ENCODE measurements around the gene MAL.

Gene MAL

DNA sequence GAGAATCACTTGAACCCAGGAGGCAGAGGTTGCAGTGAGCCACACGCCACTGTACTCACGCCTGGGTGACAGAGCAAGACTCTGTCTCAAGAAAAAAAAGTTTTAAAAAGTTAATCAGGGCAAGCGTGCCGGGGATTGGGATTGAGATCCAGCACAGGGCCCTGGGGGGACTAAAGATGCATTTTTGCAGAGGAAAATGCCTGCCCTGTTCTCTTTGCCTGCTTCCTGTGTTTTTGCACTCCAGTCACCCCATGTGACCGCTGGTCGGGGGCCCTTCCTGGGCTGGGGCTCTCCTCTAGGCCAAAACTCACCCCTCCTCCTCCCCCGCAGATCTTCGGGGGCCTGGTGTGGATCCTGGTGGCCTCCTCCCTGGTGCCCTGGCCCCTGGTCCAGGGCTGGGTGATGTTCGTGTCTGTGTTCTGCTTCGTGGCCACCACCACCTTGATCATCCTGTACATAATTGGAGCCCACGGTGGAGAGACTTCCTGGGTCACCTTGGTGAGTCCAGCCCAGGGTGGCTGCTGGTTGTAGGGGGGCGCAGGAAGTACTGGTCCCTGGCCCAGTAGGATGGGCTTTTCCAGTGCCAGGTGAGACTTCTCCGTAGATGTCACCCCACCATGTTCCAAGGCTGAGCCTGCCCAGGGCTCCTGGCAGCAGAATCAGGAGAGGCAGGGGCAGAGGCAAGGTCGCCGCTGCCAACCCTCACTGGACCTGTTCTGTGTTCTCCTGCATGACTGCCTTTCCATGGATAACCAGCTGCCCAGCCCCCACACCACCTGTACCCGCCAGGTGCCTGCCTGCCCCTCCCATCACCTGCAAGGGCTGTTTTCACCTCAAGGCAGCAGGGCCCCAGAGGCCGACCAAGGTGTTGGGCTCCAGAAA lies 22.4 kb downstream of the MAL start:
- no peaks in the 10 kb centered on the region for H3K9me3 ChIP-seq (ENCODE audit: control insufficient read depth, low read length)
- H3K36me3 ChIP-seq (ENCODE audit: control insufficient read depth, insufficient read depth, low read length): no peaks in the 10 kb centered on the region
- 91 to 93% methylated on average over 17 of the region's 17 CpGs for WGBS, 2 experiments
- H3K4me1 ChIP-seq (ENCODE audit: control insufficient read depth, insufficient read depth, low read length): peaks cover 2% of the 10 kb centered on the region
- H3K27me3 ChIP-seq (ENCODE audit: control insufficient read depth, insufficient read depth, low read length, poor library complexity, severe bottlenecking): no peaks in the 10 kb centered on the region
- no peak overlapping the region for H3K27ac ChIP-seq (ENCODE audit: insufficient read depth, low read depth, low read length, poor library complexity, severe bottlenecking)
- no peak overlapping the region for H3K4me3 ChIP-seq (ENCODE audit: insufficient read depth, low read depth, low read length)

- H3K4me1 ChIP-seq (ENCODE audit: control insufficient read depth, insufficient read depth, low read length): no peaks in the 10 kb centered on the region
- no peaks in the 10 kb centered on the region for H3K9me3 ChIP-seq (ENCODE audit: control insufficient read depth, low read length)
- WGBS, 2 experiments: 91 to 92% methylated on average over 15 of the region's 15 CpGs
- no peak overlapping the region for H3K27ac ChIP-seq (ENCODE audit: insufficient read depth, low read depth, low read length, poor library complexity, severe bottlenecking)
- no peak overlapping the region for H3K4me3 ChIP-seq (ENCODE audit: insufficient read depth, low read depth, low read length)
- H3K36me3 ChIP-seq (ENCODE audit: control insufficient read depth, insufficient read depth, low read length): no peaks in the 10 kb centered on the region
- H3K27me3 ChIP-seq (ENCODE audit: control insufficient read depth, insufficient read depth, low read length, poor library complexity, severe bottlenecking): no peaks in the 10 kb centered on the region
These were observed 23.5 kb downstream of the MAL start for GRCh38 chr2:95048825-95049682.

DNA sequence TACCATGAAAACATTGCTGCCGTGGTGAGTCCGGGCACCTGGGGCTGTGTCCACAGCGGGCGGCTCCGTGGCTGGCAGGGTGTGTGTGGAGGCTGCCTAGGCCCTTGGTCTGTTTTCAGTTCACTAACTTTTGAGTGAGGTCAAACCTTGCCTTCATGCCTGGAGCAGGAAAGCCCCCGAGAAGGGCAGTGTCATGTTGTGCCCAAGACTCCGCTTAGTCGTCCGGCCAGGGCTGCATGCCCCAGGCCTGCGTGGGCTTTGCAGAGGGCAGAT lies 24.1 kb downstream of the MAL start:
- 93 to 95% methylated on average over 10 of the region's 10 CpGs for WGBS, 2 experiments
- H3K27me3 ChIP-seq (ENCODE audit: control insufficient read depth, insufficient read depth, low read length, poor library complexity, severe bottlenecking): no peaks in the 10 kb centered on the region
- no peak overlapping the region for H3K4me3 ChIP-seq (ENCODE audit: insufficient read depth, low read depth, low read length)

DNA sequence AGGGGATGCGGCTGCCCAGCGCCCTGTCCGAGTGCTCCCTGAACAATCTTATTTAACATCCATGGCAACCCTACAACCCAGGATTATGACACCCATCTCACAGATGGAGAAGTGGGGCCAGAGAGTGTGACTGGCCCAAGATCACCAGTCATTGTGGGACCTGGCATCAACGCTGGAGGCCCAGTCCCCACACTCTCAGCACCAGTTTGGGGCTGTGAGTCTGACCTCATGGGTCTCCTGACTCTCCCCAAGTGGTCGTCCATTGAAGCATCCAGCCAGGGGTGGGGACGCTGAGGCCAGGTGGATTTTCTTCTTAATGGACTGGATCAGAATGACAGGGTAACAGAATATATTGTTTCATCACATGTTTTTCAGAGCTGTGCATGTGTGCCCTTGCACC lies 24.5 kb downstream of the MAL start:
- no peaks in the 10 kb centered on the region for H3K36me3 ChIP-seq (ENCODE audit: control insufficient read depth, insufficient read depth, low read length)
- 82 to 94% methylated on average over 6 of the region's 6 CpGs for WGBS, 2 experiments
- no peaks in the 10 kb centered on the region for H3K27me3 ChIP-seq (ENCODE audit: control insufficient read depth, insufficient read depth, low read length, poor library complexity, severe bottlenecking)
- H3K4me1 ChIP-seq (ENCODE audit: control insufficient read depth, insufficient read depth, low read length): no peaks in the 10 kb centered on the region
- no peaks in the 10 kb centered on the region for H3K9me3 ChIP-seq (ENCODE audit: control insufficient read depth, low read length)
- no peak overlapping the region for H3K27ac ChIP-seq (ENCODE audit: insufficient read depth, low read depth, low read length, poor library complexity, severe bottlenecking)
- H3K4me3 ChIP-seq (ENCODE audit: insufficient read depth, low read depth, low read length): no peak overlapping the region

More for the DNA sequence above, 24.1 kb downstream of the MAL start:
- H3K36me3 ChIP-seq (ENCODE audit: control insufficient read depth, insufficient read depth, low read length): no peaks in the 10 kb centered on the region
- H3K9me3 ChIP-seq (ENCODE audit: control insufficient read depth, low read length): no peaks in the 10 kb centered on the region
- H3K27ac ChIP-seq (ENCODE audit: insufficient read depth, low read depth, low read length, poor library complexity, severe bottlenecking): no peak overlapping the region
- H3K4me1 ChIP-seq (ENCODE audit: control insufficient read depth, insufficient read depth, low read length): no peaks in the 10 kb centered on the region

DNA sequence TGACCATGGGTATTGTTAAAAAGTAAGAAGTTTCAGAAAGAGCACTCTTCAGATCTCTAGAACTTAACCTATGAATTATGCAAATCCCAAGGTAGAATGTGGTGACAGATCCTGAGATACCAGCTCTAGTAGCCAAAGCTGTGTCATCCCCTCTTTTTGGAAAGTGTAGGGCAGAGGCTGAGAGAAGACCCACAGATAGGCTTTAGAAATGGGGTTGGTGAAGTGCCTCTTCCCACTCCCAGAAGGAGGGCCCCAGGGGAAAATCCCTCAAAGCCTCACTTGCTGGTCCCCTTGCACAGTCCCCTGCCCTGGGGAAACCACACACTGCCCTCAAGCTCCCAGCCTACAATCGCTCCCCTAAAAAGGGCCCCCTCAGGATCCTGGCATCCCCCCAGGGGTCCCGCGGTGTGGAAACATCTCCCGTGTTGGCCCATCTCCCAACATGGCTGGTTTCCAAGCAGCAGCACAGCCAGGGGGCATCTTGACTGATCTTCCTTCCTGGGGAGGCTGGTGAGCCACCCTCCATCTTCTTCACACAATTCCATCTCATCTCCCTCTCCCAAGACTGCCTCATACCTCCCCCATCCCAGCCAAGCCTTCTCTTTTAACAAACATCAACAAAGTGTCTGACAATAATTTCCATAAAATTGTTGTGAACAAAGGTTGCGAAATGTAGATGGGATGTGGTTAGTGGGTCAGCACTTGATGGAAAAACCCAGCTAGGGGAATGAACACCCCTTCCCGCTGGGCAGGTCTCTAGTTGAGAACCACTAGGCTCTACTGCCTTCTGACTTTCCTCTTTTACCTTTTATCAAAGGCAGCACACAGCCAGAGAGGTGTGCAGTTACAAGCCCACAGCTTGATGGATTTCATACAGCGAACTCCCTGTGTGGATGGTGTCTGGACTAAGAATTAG lies 25.1 kb downstream of the MAL start:
- Histone ChIP-seq H3K27ac (ENCODE audit: insufficient read depth, low read depth, low read length, poor library complexity, severe bottlenecking) (no peak overlapping the region), H3K27me3 (ENCODE audit: control insufficient read depth, insufficient read depth, low read length, poor library complexity, severe bottlenecking) (no peaks in the 10 kb centered on the region), H3K4me3 (ENCODE audit: insufficient read depth, low read depth, low read length) (no peak overlapping the region), H3K9me3 (ENCODE audit: control insufficient read depth, low read length) (no peaks in the 10 kb centered on the region), H3K36me3 (ENCODE audit: control insufficient read depth, insufficient read depth, low read length) (no peaks in the 10 kb centered on the region), H3K4me1 (ENCODE audit: control insufficient read depth, insufficient read depth, low read length) (no peaks in the 10 kb centered on the region)
- WGBS, 2 experiments: 92% methylated on average over 7 of the region's 7 CpGs

DNA sequence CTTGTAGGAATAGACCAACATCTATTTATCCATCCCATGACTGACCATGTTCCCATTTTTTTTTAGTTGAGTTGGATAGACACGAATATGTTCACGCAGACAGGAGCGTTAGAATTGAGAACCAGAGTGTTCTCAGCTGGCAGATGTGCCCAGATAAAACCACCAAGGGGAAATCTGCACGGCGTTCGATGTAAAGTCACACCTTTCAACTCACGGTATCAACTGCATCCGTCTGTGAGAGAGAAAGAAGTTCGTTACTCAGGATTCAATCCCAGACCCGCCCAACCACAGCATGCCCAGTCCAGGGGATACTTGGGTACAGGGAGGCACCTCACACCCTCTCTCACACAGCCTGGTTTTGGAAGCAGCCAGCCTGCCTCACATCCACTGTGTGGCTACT lies 26.1 kb downstream of the MAL start:
- WGBS, 2 experiments: 93 to 94% methylated on average over 10 of the region's 10 CpGs
- Histone ChIP-seq H3K4me1 (ENCODE audit: control insufficient read depth, insufficient read depth, low read length) (peaks cover 2% of the 10 kb centered on the region), H3K36me3 (ENCODE audit: control insufficient read depth, insufficient read depth, low read length) (no peaks in the 10 kb centered on the region), H3K27me3 (ENCODE audit: control insufficient read depth, insufficient read depth, low read length, poor library complexity, severe bottlenecking) (no peaks in the 10 kb centered on the region), H3K9me3 (ENCODE audit: control insufficient read depth, low read length) (no peaks in the 10 kb centered on the region), H3K4me3 (ENCODE audit: insufficient read depth, low read depth, low read length) (no peak overlapping the region), H3K27ac (ENCODE audit: insufficient read depth, low read depth, low read length, poor library complexity, severe bottlenecking) (no peak overlapping the region)

GRCh38 chr2:95052307-95052706 lies 26.8 kb downstream of the MAL start:
- no peaks in the 10 kb centered on the region for H3K36me3 ChIP-seq (ENCODE audit: control insufficient read depth, insufficient read depth, low read length)
- no peak overlapping the region for H3K4me3 ChIP-seq (ENCODE audit: insufficient read depth, low read depth, low read length)
- 93 to 96% methylated on average over 6 of the region's 6 CpGs for WGBS, 2 experiments
- H3K27me3 ChIP-seq (ENCODE audit: control insufficient read depth, insufficient read depth, low read length, poor library complexity, severe bottlenecking): no peaks in the 10 kb centered on the region
- no peak overlapping the region for H3K27ac ChIP-seq (ENCODE audit: insufficient read depth, low read depth, low read length, poor library complexity, severe bottlenecking)
- H3K9me3 ChIP-seq (ENCODE audit: control insufficient read depth, low read length): no peaks in the 10 kb centered on the region
- peaks cover 9% of the 10 kb centered on the region for H3K4me1 ChIP-seq (ENCODE audit: control insufficient read depth, insufficient read depth, low read length)

- Histone ChIP-seq H3K9me3 (ENCODE audit: control insufficient read depth, low read length) (no peaks in the 10 kb centered on the region), H3K27ac (ENCODE audit: insufficient read depth, low read depth, low read length, poor library complexity, severe bottlenecking) (no peak overlapping the region), H3K4me1 (ENCODE audit: control insufficient read depth, insufficient read depth, low read length) (peaks cover 15% of the 10 kb centered on the region), H3K27me3 (ENCODE audit: control insufficient read depth, insufficient read depth, low read length, poor library complexity, severe bottlenecking) (no peaks in the 10 kb centered on the region), H3K36me3 (ENCODE audit: control insufficient read depth, insufficient read depth, low read length) (no peaks in the 10 kb centered on the region), H3K4me3 (ENCODE audit: insufficient read depth, low read depth, low read length) (no peak overlapping the region)
- WGBS, 2 experiments: 83 to 90% methylated on average over 13 of the region's 13 CpGs
These were observed 27.4 kb downstream of the MAL start for GRCh38 chr2:95052804-95053479.

DNA sequence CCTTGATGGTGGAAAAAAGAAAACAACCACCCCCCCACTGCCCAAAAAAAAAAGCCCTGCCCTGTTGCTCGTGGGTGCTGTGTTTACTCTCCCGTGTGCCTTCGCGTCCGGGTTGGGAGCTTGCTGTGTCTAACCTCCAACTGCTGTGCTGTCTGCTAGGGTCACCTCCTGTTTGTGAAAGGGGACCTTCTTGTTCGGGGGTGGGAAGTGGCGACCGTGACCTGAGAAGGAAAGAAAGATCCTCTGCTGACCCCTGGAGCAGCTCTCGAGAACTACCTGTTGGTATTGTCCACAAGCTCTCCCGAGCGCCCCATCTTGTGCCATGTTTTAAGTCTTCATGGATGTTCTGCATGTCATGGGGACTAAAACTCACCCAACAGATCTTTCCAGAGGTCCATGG lies 28.0 kb downstream of the MAL start:
- 43 to 53% methylated on average over 11 of the region's 11 CpGs for WGBS, 2 experiments
- no peaks in the 10 kb centered on the region for H3K27me3 ChIP-seq (ENCODE audit: control insufficient read depth, insufficient read depth, low read length, poor library complexity, severe bottlenecking)

More for the DNA sequence above, 28.0 kb downstream of the MAL start:
- Histone ChIP-seq H3K4me3 (ENCODE audit: insufficient read depth, low read depth, low read length) (no peak overlapping the region), H3K9me3 (ENCODE audit: control insufficient read depth, low read length) (no peaks in the 10 kb centered on the region), H3K4me1 (ENCODE audit: control insufficient read depth, insufficient read depth, low read length) (peaks cover 15% of the 10 kb centered on the region), H3K36me3 (ENCODE audit: control insufficient read depth, insufficient read depth, low read length) (no peaks in the 10 kb centered on the region), H3K27ac (ENCODE audit: insufficient read depth, low read depth, low read length, poor library complexity, severe bottlenecking) (no peak overlapping the region)
